ENCODE measurements around the gene BCCIP. TPM values are rescaled to one million over a fixed set of nuclear protein-coding genes. Genes with fewer than 3 reads are reported as not detected.
A peak's percentile ranks its signal among the peaks of the same experiment; 100 is the strongest.

The BCCIP gene
- total RNA-seq, 1 donor from 2014 or later: 89.8 TPM

GRCh38 chr10:125866421-125867029 lies 43.2 kb downstream of the BCCIP start:
- Mint-ChIP-seq H3K9me3 (no peaks in the 10 kb centered on the region), H3K4me1 (no peaks in the 10 kb centered on the region), H3K27ac (ENCODE audit: unreplicated experiment) (peak overlapping the region; percentile 78), H3K36me3 (ENCODE audit: low read depth) (no peaks in the 10 kb centered on the region), H3K27me3 (ENCODE audit: low read depth) (no peaks in the 10 kb centered on the region), H3K4me3 (no peak overlapping the region)
- TF ChIP-seq CTCF (conservative IDR thresholded peaks at IDR 0.05): no peak
- DNase-seq (ENCODE audit: low read depth, low spot score): no peak

GRCh38 chr10:125868372-125868975 lies 45.1 kb downstream of the BCCIP start:
- peak; percentile 89 for TF ChIP-seq CTCF (conservative IDR thresholded peaks at IDR 0.05)
- H3K9me3 Mint-ChIP-seq: no peaks in the 10 kb centered on the region
- no peaks in the 10 kb centered on the region for H3K27me3 Mint-ChIP-seq (ENCODE audit: low read depth)
- peaks cover 1% of the 10 kb centered on the region for H3K36me3 Mint-ChIP-seq (ENCODE audit: low read depth)
- DNase-seq (ENCODE audit: low read depth, low spot score): peak; percentile 11
- H3K27ac Mint-ChIP-seq (ENCODE audit: unreplicated experiment): no peak overlapping the region
- H3K4me1 Mint-ChIP-seq: no peaks in the 10 kb centered on the region
- no peak overlapping the region for H3K4me3 Mint-ChIP-seq

- Mint-ChIP-seq H3K9me3 (peaks cover 7% of the 10 kb centered on the region), H3K36me3 (ENCODE audit: low read depth) (peaks cover 23% of the 10 kb centered on the region), H3K4me1 (no peaks in the 10 kb centered on the region), H3K4me3 (no peak overlapping the region), H3K27ac (ENCODE audit: unreplicated experiment) (no peak overlapping the region), H3K27me3 (ENCODE audit: low read depth) (no peaks in the 10 kb centered on the region)
- TF ChIP-seq CTCF (conservative IDR thresholded peaks at IDR 0.05): no peak
- DNase-seq (ENCODE audit: low read depth, low spot score): no peak
Observed at GRCh38 chr10:125871338-125871737, 48.0 kb downstream of the BCCIP start.

- TF ChIP-seq CTCF (conservative IDR thresholded peaks at IDR 0.05): no peak
- peaks cover 12% of the 10 kb centered on the region for H3K9me3 Mint-ChIP-seq
- H3K36me3 Mint-ChIP-seq (ENCODE audit: low read depth): peaks cover 42% of the 10 kb centered on the region
- no peak overlapping the region for H3K4me3 Mint-ChIP-seq
- H3K4me1 Mint-ChIP-seq: peaks cover 28% of the 10 kb centered on the region
- H3K27ac Mint-ChIP-seq (ENCODE audit: unreplicated experiment): no peak overlapping the region
- no peak for DNase-seq (ENCODE audit: low read depth, low spot score)
- H3K27me3 Mint-ChIP-seq (ENCODE audit: low read depth): no peaks in the 10 kb centered on the region
Observed at GRCh38 chr10:125878957-125879835, 55.9 kb downstream of the BCCIP start.

GRCh38 chr10:125880719-125881118 lies 57.4 kb downstream of the BCCIP start:
- peak overlapping the region; percentile 82 for H3K27ac Mint-ChIP-seq (ENCODE audit: unreplicated experiment)
- no peak for DNase-seq (ENCODE audit: low read depth, low spot score)
- peaks cover 6% of the 10 kb centered on the region for H3K9me3 Mint-ChIP-seq
- H3K27me3 Mint-ChIP-seq (ENCODE audit: low read depth): no peaks in the 10 kb centered on the region
- peaks cover 28% of the 10 kb centered on the region for H3K4me1 Mint-ChIP-seq
- peaks cover 29% of the 10 kb centered on the region for H3K36me3 Mint-ChIP-seq (ENCODE audit: low read depth)
- H3K4me3 Mint-ChIP-seq: no peak overlapping the region
- no peak for TF ChIP-seq CTCF (conservative IDR thresholded peaks at IDR 0.05)
